NCI-H146 (cell line): ENCODE data around the gene PLA2G2A.
"Not testable (repeated sequence)": the region's sequence is repeated elsewhere in the genome, so short reads cannot be mapped to it uniquely, and the experiment has no call there.

Experiments
- DNase-seq: peaks from one replicate; lab custom pipeline; 2025; lab: John Stamatoyannopoulos, UW

Gene PLA2G2A

DNA sequence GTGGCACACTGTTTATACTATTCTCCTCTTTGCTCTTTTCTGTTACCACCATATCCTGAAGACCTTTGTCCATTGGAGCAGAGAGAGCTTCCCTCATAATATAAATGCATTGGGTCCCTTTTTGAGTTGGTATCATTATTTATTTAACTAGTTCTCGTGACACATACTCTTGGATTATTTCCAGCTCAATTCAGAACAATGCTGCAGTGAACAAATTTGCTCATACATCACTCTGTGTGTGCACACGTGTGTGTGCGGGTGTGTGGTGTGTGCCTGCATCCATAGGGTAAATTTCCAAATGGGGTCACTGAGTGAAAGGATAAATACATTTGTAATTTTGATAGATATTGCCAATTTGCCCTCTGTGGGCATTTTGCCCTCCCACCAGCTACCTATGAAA lies 5.8 kb downstream of the PLA2G2A start:
- DNase-seq = no peak

DNA sequence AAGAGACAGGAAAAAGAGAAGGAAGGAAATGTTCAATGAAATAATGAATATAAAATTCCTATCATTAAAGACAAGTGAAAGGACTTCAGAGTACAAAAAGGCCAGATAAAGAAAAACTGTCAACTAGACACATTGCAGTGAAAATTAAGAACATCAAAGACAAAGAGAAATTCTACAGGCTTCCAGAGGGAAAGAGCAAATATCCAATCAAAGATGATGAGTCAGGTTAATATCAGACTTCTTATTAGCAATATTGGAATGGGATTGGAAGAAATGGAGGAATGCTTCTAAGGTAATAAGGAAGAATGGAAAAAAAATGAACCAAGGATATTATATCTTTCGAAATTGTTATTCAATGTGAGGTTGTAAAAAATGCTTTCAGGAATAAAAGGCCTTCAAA lies 7.8 kb downstream of the PLA2G2A start:
- no peak for DNase-seq

DNA sequence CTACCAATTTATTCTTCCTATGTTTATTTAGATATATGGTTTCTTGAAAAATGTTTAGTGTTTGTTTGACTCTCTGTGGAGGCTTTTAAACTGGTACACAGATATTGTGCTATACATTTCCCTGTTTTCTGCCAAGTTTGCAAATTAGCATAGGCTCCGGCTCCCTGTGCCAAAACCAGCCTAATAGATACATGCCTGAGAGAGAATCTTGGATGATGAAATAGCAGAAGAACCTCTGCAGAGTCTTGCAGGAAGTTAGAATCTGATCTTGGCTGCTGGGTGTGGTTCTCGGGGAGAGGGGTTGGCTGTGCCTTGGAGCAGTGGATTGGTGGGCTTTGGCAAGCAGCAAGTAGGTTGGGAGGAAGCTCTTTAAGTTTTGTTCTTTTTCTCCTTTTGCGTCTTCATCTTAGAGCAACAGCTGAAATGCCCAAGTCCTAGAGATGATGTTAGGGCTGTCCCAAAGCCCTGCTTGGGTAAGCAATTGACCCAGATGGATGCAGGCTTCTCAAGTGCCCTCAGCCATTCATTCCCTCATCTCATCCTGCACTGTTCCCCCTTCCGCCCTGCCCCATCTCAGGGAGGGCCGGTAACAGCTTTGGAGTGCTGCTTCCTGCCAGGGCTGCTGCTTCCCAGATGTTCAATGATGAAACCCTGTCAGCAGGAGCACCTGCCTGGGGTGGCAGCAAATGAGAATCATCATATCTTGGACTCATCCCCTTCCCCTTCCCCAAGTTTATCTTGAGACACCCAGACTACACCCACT lies 9.3 kb downstream of the PLA2G2A start:
- DNase-seq = no peak

DNA sequence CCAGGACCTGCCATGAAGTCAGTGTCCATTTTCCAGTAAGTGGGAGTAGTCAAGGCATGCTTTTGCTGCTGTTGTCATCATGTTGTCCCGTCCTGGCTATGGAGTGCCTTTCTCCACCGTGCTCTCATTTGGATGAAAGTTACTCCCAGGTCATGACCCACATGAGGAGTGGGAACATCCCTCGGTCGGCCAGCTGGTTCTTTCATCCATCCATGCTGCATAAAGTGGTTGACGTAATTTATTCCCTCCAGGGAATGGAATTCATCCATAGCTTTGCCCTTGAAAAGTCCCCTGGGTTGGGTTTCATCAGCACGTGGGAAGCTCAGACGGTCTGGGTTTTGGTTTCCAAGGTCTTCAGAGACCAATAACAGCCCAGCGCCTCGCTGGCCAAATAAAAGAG lies 11.6 kb downstream of the PLA2G2A start:
- DNase-seq = no peak

DNA sequence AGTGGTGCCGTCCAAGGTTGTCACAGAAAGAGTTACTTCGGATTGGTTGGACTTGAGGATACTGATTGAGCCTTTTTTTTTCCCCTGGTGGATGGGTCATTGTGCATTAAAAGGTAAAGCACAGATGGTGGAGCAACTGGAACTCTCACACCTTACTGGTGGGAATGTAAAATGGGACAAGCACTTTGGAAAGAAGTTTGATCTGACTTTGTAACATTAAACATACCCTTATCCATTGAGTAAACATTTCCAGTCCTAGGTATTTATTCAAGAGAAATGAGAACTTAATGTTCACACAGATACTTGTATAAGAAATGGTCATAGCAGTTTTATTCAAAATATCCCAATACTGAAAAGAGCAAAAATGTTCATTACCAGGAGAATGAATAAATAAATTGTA lies 14.9 kb downstream of the PLA2G2A start:
- no peak for DNase-seq

DNA sequence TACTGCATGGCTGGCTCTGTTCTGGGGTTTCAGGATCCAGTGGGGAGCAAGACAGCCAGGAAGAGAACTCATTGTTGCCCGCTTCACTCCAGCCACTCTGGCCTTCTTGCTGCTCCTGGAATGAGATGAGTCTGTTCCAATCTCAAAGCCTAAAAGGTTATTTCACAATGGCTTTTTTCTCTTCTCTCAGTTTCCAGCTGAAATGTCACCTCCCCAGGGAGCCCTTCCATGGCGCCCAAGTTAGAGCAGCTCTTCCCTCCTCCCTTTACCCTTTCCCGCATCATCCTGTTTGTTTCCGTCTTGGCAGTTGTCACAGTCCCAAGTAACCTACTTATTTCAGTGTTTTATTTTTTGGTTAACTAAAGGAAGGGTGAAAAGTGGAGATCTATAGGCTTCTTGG lies 15.8 kb downstream of the PLA2G2A start:
- DNase-seq = no peak

DNA sequence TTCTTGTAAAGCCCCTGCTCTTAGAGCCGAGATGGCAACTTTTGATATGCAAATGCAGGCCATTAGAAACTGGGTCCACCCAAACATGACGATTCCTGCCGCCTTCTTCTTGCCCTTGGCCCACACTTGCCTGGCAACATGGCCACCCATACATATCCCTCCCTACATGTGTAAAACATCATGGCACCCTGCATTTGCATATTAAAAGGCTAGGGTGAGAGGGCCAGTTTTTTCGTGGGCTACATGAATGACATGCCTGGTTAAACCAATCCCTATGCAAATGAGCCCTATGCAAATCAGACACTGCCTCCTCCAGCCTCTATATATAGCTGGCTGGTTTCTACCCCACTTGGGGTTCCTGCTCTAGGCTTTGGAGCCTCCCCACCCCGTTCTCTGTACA lies 18.8 kb downstream of the PLA2G2A start:
- no peak for DNase-seq

DNA sequence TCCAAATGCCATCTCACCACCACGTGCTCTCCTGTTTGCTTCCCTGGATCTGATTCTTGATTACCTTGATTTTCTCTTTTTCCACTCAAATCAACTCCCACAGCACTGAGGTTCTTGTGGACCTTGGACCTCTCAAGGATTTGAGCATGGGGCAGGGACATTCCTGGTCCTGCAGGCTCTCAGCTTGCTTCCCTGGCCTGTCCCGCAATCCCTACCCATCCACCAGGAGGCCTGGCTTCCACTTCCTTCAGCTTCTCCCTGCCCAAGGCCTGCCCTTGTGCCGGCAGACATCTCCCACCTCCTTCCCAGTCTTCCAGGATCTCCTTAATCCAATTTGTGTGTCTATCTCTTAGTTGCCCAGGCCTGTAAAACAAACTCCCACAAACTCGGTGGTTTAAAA lies 21.6 kb downstream of the PLA2G2A start:
- no peak for DNase-seq

DNA sequence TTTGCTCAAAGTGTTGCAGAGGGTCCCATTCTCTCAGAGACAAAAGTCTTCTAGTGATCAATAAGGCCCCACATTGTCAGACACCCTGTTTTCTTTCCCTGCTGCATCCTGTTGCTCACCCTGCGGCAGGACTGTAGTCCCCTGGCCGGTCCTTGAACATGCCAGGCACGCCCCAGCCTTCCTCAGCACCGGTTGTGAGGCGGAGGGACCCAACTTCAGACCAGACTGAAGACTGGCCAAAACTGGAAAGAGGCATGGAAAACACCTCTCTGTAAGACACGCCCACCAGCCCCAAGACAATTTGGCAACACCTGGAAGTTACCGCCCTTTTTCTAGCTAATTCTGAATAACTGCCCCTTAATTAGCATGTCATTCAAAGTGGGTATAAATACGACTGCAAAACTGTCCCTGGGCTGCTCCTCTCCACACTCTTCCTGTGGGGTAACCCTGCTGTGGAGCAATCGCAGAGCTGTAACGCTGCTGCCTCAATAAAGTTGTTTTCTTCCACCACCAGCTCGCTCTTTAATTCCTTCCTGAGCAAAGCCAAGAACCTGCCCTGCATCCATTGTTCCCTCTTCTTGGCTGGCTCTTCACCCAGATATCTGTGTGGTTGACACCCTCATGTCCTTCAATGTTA lies 23.8 kb downstream of the PLA2G2A start:
- DNase-seq = no peak

DNA sequence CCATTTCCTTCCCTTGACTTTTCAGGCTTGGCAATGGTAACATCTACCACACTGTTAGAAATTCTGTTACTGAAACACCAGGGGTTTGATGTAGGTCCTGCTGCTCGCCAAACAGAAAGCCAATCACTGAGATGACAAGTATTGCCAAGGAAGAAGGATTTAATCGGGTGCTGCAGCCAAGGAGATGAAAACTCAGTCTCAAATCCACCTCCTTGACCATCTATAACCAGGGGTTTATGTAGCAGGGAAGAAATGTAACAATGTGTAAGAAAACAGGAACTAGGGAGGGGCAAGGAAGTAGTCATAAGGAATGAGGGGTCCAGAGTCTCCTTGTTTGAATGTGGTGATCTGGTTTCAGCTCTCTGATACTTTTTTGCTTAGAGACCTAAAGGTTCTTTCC lies 25.4 kb downstream of the PLA2G2A start:
- DNase-seq = no peak

DNA sequence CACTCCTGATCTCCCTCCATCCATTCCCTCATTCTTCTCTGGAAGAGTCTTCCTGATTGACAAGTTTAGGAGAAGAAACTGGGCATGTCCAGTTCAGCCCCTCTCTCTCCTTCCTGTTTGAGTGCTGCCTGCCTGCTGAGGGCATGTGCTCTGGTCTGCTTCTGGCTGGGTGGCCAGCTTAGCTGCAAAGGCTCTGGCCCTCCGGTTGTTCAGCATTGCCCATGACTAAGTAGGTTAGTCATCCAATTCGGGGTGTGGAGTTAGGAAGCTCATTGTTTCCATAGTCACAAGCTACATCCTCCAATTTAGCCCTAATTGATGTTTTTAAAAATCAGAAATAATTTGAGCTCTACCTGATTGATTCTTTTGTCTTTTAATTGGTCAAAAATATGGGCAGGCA lies 30.4 kb downstream of the PLA2G2A start:
- no peak for DNase-seq

DNA sequence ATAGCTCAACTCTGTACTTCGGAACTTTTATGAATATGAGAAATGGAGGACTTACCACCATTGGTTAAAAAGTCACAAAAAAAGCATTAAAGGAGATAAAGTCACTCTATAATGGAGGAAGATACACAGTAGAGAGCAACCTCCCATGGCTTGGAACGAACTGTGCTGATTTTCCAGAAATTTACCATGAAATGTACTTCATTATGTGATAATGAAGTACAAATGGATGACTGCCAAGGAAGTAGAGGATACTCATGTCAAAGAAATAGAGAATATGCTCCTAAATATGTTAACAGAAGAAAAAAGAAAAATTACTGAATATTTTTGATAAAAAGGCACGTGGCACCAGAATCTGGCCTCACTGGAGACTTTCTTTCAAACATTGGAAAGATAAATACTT lies 32.4 kb downstream of the PLA2G2A start:
- DNase-seq = no peak

DNA sequence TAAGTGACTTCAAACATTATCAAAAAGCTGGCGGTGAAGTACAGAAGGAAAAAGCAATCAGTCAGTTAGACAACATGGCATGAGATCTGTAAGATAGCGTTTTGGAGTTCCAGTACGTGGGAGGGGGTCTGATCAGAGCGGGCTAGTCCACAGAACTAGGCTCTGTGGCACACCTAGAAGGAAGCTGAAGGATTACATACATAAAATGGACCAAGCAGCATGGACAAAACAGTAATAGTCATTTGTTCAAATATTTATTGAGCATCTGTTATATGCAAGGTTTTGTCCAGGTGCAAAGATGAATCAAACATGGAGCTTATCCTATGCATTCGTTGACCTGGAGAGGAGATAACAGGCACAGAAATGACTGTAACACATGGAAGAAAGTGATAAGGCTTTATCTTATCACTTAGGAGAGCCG lies 33.1 kb downstream of the PLA2G2A start:
- no peak for DNase-seq

DNA sequence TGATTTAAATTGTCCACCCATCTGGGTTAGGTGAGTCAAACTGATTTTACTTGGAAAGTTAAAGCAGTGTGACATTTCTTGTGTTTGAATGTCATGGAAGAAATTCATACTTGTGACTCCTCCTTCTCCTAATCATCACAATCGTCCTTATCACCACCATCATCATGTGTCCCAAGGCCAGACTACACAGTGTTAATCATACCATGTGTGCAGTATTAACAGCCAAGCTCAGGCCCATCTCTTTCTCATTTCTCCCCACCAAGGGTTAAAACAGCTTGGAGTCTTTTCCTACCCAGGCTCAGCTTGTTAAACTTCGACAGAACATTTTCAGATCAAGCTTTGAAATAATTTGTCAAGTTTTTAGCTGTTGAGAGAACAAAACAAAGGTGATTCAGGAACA lies 33.5 kb downstream of the PLA2G2A start:
- no peak for DNase-seq

DNA sequence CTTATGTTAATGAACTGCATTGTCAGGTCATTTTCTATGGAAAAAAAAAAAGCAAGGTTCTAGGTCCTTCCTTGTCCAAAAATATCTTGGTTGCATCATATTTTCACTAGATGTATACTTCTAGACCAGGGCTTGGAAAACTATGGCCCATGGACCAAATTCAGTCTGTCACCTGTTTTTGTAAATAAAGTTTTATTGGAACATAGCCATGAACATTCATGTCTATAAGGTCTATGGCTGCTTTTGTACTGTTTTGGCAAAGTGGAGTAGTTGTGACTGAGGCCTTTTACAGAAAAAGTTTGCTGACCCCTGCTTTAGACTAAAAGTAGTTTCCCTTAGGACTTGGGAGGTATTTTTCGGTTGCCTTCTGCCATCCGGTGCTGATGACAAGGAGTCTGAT lies 36.8 kb downstream of the PLA2G2A start:
- no peak for DNase-seq

DNA sequence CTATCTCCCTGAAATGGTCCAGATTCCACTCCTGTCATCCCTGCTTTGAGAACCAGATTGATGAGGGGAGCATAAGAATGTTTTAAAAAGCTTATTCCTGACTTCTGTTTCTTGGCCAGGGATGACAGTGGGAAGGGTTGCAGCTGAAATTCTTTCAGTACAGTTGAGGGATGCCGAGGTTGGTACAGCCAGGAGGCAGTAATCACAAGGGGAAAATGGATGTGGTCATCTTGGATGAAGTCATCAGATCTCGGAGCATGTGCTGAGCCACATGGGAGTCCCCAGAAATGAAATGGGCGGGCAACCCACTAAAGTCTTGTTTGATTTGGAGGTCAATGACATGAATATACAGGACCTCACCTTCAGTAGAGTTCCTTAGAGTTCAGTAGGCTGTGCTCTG lies 37.3 kb downstream of the PLA2G2A start:
- DNase-seq = no peak

DNA sequence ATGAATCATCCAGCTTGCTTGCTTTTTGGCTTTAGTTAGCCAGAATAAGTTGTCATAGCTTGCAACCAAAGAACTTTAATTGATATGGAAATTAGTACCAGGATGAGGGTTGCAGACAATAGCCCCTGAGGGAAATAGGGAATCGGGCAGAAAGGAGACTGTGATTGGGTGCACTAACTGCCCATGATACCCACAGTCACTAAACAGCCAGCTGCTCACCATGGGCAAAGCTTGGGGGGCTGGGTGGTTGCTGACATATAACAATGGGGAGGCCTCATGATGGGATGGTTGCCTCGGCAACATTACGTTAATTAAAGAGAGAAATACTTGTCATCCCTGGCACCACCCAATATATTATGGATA lies 38.2 kb downstream of the PLA2G2A start:
- no peak for DNase-seq

DNA sequence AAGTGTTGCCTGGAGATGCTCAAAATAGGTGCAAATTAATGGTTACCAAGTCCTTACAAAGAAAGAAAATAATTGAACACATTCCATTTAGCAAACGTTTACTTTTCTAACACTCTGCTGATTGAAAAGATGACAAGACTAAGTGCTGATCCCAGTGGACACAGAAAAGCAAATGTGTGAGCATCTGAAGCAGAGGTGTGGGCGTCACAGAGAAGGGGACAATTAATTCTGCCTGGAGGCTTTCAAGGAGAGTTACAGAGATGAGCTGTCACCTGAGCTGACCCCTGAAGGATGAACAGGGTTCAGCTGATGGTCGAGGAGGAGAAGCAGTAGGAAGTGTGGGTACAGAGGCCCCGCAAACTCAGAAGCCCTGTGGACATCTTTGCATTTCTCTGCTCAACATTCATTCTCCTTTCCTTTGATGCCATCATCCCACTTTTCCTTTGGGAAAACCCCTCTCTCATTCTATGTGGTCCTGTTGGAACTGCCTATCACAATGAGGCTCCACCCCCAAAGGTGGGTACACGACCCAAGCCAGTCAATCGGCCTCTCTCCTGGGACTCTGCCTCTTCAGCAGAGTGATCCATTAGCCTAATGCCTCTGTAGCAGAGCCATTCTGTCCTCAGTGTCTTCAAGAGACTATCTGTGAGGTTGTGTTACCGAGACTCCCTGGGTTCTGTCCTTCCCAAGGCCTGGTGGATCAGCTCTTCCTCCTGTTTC lies 38.8 kb downstream of the PLA2G2A start:
- no peak for DNase-seq

DNA sequence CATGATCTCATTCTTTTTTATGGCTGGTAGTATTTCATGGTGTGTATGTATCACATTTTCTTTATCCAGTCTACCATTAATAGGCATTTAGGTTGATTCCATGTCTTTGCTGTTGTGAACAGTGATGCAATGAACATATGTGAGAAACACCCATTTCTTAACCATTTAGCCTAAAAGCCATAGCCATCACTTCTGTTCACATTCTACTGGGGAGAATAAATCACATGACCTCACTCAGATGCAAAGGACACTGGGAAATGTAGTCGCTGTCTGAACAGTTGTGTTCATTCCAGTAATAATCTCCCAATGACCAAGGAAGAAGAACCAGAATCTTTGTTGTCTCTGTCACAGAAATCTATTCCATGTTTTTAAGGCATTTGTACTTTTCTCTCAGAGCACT lies 40.9 kb downstream of the PLA2G2A start:
- no peak for DNase-seq

DNA sequence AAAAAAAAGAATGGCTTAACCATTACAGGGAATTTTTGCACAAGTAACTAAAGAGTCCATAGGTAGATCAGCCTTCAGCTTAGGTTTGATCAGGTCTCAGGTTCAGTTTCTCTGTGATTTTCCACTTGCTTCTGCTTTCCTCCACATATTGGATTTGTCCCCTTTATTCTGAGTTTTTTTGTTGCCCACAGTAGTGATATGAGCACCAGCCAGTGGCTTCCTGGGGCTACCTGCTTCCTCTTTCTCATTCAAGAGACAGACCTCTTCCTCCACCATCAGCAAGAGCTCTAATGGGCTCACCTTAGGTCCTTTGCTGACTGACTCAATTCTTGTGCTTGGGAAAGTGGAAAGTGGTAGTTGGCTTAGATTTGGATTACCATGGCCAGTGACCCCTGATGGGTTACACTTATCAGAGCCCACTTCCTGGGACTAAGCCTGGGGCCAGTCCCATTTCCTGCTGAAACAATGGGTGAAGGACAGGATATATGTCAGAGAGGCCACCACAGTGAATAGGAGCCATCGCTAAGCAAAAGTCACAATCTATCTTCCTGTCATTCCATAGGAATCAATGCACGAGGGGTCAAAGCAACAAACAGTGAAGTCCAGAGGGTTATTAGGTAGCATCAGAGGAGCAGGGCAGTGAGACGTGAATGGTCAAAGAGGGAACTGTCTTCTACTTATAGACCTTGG lies 43.2 kb downstream of the PLA2G2A start:
- DNase-seq = no peak

DNA sequence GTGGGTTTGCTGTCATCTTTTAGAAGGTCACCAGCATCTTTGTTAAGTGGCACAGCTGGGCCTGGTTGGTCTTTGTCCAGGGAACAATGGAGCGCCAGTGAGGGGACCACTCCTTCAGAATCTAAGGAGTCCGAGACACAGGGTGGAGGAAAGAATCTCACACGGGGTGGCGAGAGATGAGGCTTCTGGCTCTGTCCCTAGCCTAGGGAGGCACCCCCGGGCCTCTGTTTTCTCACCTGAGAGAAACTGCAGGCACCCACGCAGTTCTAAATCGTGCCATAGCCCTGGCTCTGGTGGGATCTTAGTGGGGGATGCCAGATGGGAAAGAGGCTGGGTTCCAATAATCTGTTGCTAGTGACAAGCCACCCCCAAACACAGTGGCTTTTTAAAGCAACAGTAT lies 45.1 kb downstream of the PLA2G2A start:
- no peak for DNase-seq

DNA sequence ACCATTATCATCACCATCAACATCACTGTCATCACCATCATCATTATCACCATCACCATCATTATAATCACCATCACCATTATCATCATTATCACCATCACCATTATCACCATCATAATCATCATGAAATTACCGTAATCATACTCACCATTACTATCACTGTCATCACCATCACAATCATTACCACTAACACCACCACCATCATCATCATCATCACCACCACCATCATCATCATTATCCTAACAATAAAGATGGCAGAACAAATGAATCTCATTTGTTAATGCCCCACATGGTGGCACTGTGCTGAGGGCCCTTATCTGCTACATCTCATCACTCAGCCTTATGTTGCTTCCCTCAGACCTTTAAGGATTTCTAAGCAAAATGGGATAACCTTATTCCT lies 46.6 kb downstream of the PLA2G2A start:
- DNase-seq = no peak

DNA sequence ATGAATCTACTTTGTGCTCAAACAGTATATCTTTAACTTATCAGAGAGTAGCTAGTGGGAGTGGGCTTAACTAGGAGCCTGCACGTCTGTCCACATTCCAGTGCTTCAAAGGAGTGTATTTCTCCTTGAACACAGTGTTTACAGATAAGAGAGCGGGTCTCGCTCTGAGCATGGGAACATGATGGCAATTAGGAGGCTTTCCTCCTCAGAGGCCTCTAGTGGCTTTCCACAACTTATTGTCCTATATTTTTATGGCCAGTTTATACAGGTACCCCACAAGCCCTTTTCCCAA lies 52.3 kb downstream of the PLA2G2A start:
- not testable (repeated sequence) for DNase-seq
